Subcutaneous adipose tissue (tissue), 4 donors: ENCODE data around the gene CCT5. TPM values are rescaled to one million over a fixed set of nuclear protein-coding genes. Genes with fewer than 3 reads are reported as not detected.

Experiments
- CTCF ChIP-seq: fragments of 450-650 bp; IDR thresholded peaks from one replicate; pipeline ENCODE4 v1.5.1; 2016; ENCODE audit warnings: low read depth, mild to moderate bottlenecking, control low read depth, antibody characterized with exemption, moderate library complexity
- total RNA-seq, 4 donors: library from RNA; depleted of rRNA; stranded (reverse); fragments of >200 nt; gene quantifications; one replicate each; pipeline ENCODE4 v1.1.0, GENCODE V29; 2016

Gene CCT5
- total RNA-seq, 4 donors from 2014 or later, result 130 to 187 (median 153) TPM

- TF ChIP-seq CTCF, result no peak
Measured at GRCh38 chr5:10297646-10298204, 47.6 kb downstream of the CCT5 start.

GRCh38 chr5:10300246-10300645 is 50.2 kb downstream of the CCT5 start:
- no peak for TF ChIP-seq CTCF

GRCh38 chr5:10301266-10301665 is 51.2 kb downstream of the CCT5 start:
- no peak for TF ChIP-seq CTCF

GRCh38 chr5:10301842-10302610 is 51.9 kb downstream of the CCT5 start:
- TF ChIP-seq CTCF, result no peak

GRCh38 chr5:10303201-10303600 is 53.1 kb downstream of the CCT5 start:
- no peak for TF ChIP-seq CTCF

GRCh38 chr5:10303699-10304170 is 53.7 kb downstream of the CCT5 start:
- TF ChIP-seq CTCF, result no peak

GRCh38 chr5:10304932-10305331 is 54.9 kb downstream of the CCT5 start:
- no peak for TF ChIP-seq CTCF
